Measurements from ENCODE around the gene AMZ1.
A peak's percentile ranks its signal among the peaks of the same experiment; 100 is the strongest.

AMZ1 gene

GRCh38 chr7:2644562-2645273, 43.3 kb upstream of the AMZ1 start:
- ATAC-seq (ENCODE audit: insufficient read depth, low read depth) (peak; percentile 83), DNase-seq (no peak)
- H3K9ac ChIP-seq (ENCODE audit: low read depth, low read length) = peak overlapping the region; percentile 12; the same call in 1 of the 2 replicates
- H4K20me1 ChIP-seq (ENCODE audit: insufficient read depth, low read length) = peaks cover 88% of the 10 kb centered on the region
- no peaks in the 10 kb centered on the region for H3K9me3 ChIP-seq (ENCODE audit: insufficient read depth, low read length, severe bottlenecking)
- H3K27ac ChIP-seq (ENCODE audit: low read length) = peak overlapping the region; percentile 73
- H3K4me1 ChIP-seq (ENCODE audit: insufficient read depth, low read length) = peaks cover 28% of the 10 kb centered on the region
- H3K27me3 ChIP-seq (ENCODE audit: insufficient read depth, low read length, poor library complexity) = no peaks in the 10 kb centered on the region
- peak overlapping the region; percentile 49 for H3K4me2 ChIP-seq (ENCODE audit: insufficient read depth, low read length)
- peaks cover 61% of the 10 kb centered on the region for H3K79me2 ChIP-seq (ENCODE audit: insufficient read depth, low read length)
- H2AFZ ChIP-seq (ENCODE audit: low read depth, low read length) = no peak overlapping the region
- H3K4me3 ChIP-seq (ENCODE audit: low read depth in 1 of 2, low read length in 2 of 2) = 0 out of 4 replicates have a peak overlapping the region, but pooled peaks of 1 of the 2 experiments have one; percentile 8
- TF ChIP-seq EZH2 (IDR thresholded peaks at IDR 0.05; ENCODE audit: borderline replicate concordance, low read depth, low read length, severe bottlenecking) (no peak), CTCF (IDR thresholded peaks at IDR 0.05; ENCODE audit: borderline replicate concordance, extremely low read depth, low read length, poor library complexity, severe bottlenecking) (no peak)
- peaks cover 57% of the 10 kb centered on the region for H3K36me3 ChIP-seq (ENCODE audit: insufficient read depth, low read length)

GRCh38 chr7:2645274-2645868, 42.6 kb upstream of the AMZ1 start:
- ATAC-seq (ENCODE audit: insufficient read depth, low read depth) = peak; percentile 86
- Histone ChIP-seq H3K27me3 (ENCODE audit: insufficient read depth, low read length, poor library complexity) (no peaks in the 10 kb centered on the region), H3K4me2 (ENCODE audit: insufficient read depth, low read length) (peak overlapping the region; percentile 49), H3K27ac (ENCODE audit: low read length) (peak overlapping the region; percentile 73), H2AFZ (ENCODE audit: low read depth, low read length) (no peak overlapping the region), H3K4me1 (ENCODE audit: insufficient read depth, low read length) (peaks cover 28% of the 10 kb centered on the region), H3K9ac (ENCODE audit: low read depth, low read length) (peak overlapping the region; percentile 12; the same call in 1 of the 2 replicates), H3K79me2 (ENCODE audit: insufficient read depth, low read length) (peaks cover 54% of the 10 kb centered on the region), H3K9me3 (ENCODE audit: insufficient read depth, low read length, severe bottlenecking) (no peaks in the 10 kb centered on the region), H4K20me1 (ENCODE audit: insufficient read depth, low read length) (peaks cover 82% of the 10 kb centered on the region), H3K36me3 (ENCODE audit: insufficient read depth, low read length) (peaks cover 56% of the 10 kb centered on the region), H3K4me3 (ENCODE audit: low read depth in 1 of 2, low read length in 2 of 2) (no peak overlapping the region)
- peak; percentile 78 for DNase-seq
- TF ChIP-seq CTCF (IDR thresholded peaks at IDR 0.05; ENCODE audit: borderline replicate concordance, extremely low read depth, low read length, poor library complexity, severe bottlenecking) (no peak), EZH2 (IDR thresholded peaks at IDR 0.05; ENCODE audit: borderline replicate concordance, low read depth, low read length, severe bottlenecking) (no peak)

- Histone ChIP-seq H3K9me3 (ENCODE audit: insufficient read depth, low read length, severe bottlenecking) (no peaks in the 10 kb centered on the region), H3K4me1 (ENCODE audit: insufficient read depth, low read length) (peaks cover 28% of the 10 kb centered on the region), H3K4me2 (ENCODE audit: insufficient read depth, low read length) (no peak overlapping the region), H3K36me3 (ENCODE audit: insufficient read depth, low read length) (peaks cover 58% of the 10 kb centered on the region), H3K4me3 (ENCODE audit: low read depth in 1 of 2, low read length in 2 of 2) (no peak overlapping the region), H3K79me2 (ENCODE audit: insufficient read depth, low read length) (peaks cover 45% of the 10 kb centered on the region), H2AFZ (ENCODE audit: low read depth, low read length) (no peak overlapping the region), H3K9ac (ENCODE audit: low read depth, low read length) (no peak overlapping the region), H3K27me3 (ENCODE audit: insufficient read depth, low read length, poor library complexity) (no peaks in the 10 kb centered on the region), H4K20me1 (ENCODE audit: insufficient read depth, low read length) (peaks cover 73% of the 10 kb centered on the region), H3K27ac (ENCODE audit: low read length) (no peak overlapping the region)
- DNase-seq (no peak), ATAC-seq (ENCODE audit: insufficient read depth, low read depth) (no peak)
- TF ChIP-seq EZH2 (IDR thresholded peaks at IDR 0.05; ENCODE audit: borderline replicate concordance, low read depth, low read length, severe bottlenecking) (no peak), CTCF (IDR thresholded peaks at IDR 0.05; ENCODE audit: borderline replicate concordance, extremely low read depth, low read length, poor library complexity, severe bottlenecking) (no peak)
Observed at GRCh38 chr7:2646336-2646679, 41.7 kb upstream of the AMZ1 start.
